GM21515 (cell line): ENCODE results near the gene PAX7.

ENCODE experiments used
- ATAC-seq: cut with Tn5 transposase; IDR thresholded peaks from one replicate; pipeline ENCODE4 v1.9.1; 2021; ENCODE audit not compliant: unreplicated experiment

Gene PAX7

GRCh38 chr1:18787825-18788385 lies 157.3 kb downstream of the PAX7 start:
- no peak for ATAC-seq

GRCh38 chr1:18789246-18789645 lies 158.6 kb downstream of the PAX7 start:
- no peak for ATAC-seq

- ATAC-seq, result no peak
Measured at GRCh38 chr1:18792747-18793146, 162.1 kb downstream of the PAX7 start.

GRCh38 chr1:18793164-18793563 lies 162.5 kb downstream of the PAX7 start:
- ATAC-seq, result no peak

- ATAC-seq, result no peak
Measured at GRCh38 chr1:18794051-18794450, 163.4 kb downstream of the PAX7 start.

GRCh38 chr1:18794561-18794960 lies 163.9 kb downstream of the PAX7 start:
- no peak for ATAC-seq

GRCh38 chr1:18795002-18795689 lies 164.5 kb downstream of the PAX7 start:
- no peak for ATAC-seq

- no peak for ATAC-seq
Measured at GRCh38 chr1:18796950-18797349, 166.3 kb downstream of the PAX7 start.
